Ovary (tissue), 9 donors: ENCODE data around the gene PLEKHA7. TPM values are rescaled to one million over a fixed set of nuclear protein-coding genes. Genes with fewer than 3 reads are reported as not detected.

Source experiments
- DNase-seq, 5 donors: peaks; one replicate each; pipeline ENCODE4 v3.0.0-alpha.2; 2019 to 2020
- H3K27ac ChIP-seq, 2 donors: fragments of 200-600 bp; one replicate each; pipeline versions ENCODE4 v1.5.1 to v1.8.0; 2019 to 2022
- H3K27me3 ChIP-seq: fragments of 200-600 bp; one replicate; pipeline ENCODE4 v1.8.0; 2022
- H3K36me3 ChIP-seq: fragments of 200-600 bp; sonication (generic); one replicate; pipeline ENCODE4 v1.5.1; 2019
- H3K4me1 ChIP-seq: one replicate; pipeline ENCODE4 v1.8.1; 2013; ENCODE audit warnings: mild to moderate bottlenecking, moderate library complexity; ENCODE audit not compliant: insufficient read depth
- H3K4me3 ChIP-seq: fragments of 200-600 bp; sonication (generic); one replicate; pipeline ENCODE4 v1.5.1; 2017
- H3K9me3 ChIP-seq, 2 donors: fragments of 200-600 bp in 1 of 2; sonication (generic) in 1 of 2; one replicate each; pipeline versions ENCODE4 v1.5.1 to v1.8.1; 2013 to 2019; ENCODE audit warnings: mild to moderate bottlenecking in 1 of 2, moderate library complexity in 1 of 2
- CTCF ChIP-seq, 3 donors: fragments of 450-650 bp in 2 of 3; fragments of 200-600 bp in 1 of 3; IDR thresholded peaks; one replicate each; pipeline versions ENCODE4 v1.5.1 to v1.8.0; 2016 to 2022; ENCODE audit warnings: antibody characterized with exemption in 3 of 3, mild to moderate bottlenecking in 1 of 3
- EP300 ChIP-seq: sonication (generic); formaldehyde crosslinking; IDR thresholded peaks from one replicate; pipeline ENCODE4 v1.6.1; 2017; ENCODE audit warnings: antibody characterized with exemption
- POLR2A ChIP-seq: fragments of 450-650 bp; IDR thresholded peaks from one replicate; pipeline ENCODE4 v1.6.1; 2017; ENCODE audit warnings: antibody characterized with exemption, mild to moderate bottlenecking, moderate library complexity
- WGBS, 3 donors: extraction: QIAGEN DNeasy Blood & Tissue Kit in 1 of 3; methylation state at CpG; one replicate each; pipeline versions ENCODE4 v1.1.5 to v1.1.7; 2013 to 2017; 5-methylcytosine and 5-hydroxymethylcytosine counted together
- intact Hi-C, 4 donors: fragments of 100-400 bp; cut with DNase I; formaldehyde crosslinking; loops; one replicate each; pipeline versions ENCODE4 v1.11.0 to v1.15.1; 2022 to 2023
- polyA plus RNA-seq, 2 donors: library from polyadenylated mRNA; stranded (reverse); fragments of 200-250 nt in 1 of 2; fragments of 350-450 nt in 1 of 2; fragmentation: Illumina TruSeq in 1 of 2; extraction: RNeasy Lipid Tissue Mini Kit (QIAGEN cat#74804) in 1 of 2; gene quantifications; one replicate each; pipeline ENCODE4 v1.2.3, GENCODE V29; 2013 to 2014
- total RNA-seq, 7 donors: library from RNA; depleted of rRNA in 2 of 7; stranded (reverse); fragments of >200 nt in 2 of 7; fragmentation: NEBNext Ultra II Directional in 3 of 7; extraction: Animal tissue kit (Norgen Biotek cat#: 25700) in 3 of 7; gene quantifications; one replicate each; pipeline versions ENCODE4 v1.1.0 to v1.2.4, GENCODE V29; 2016 to 2023
- donor health status: DM: no; HTN: no; CAD: no; lungs with moderate emphysema.
- donor health status: DM: no; HTN: no; CAD: no.
- donor health status: Bipolar disorder and iron deficiency.
- donor health status: DM: yes; HTN: yes; CAD: no.
- donor health status: DM: no; HTN: no; CAD: no.
- donor health status: DM: yes; HTN: yes; CAD: no.

PLEKHA7 gene
- total and polyA plus RNA-seq, 9 donors: 9.6 to 29.5 (median 15.9) TPM

GRCh38 chr11:16860617-16861016, 153.6 kb downstream of the PLEKHA7 start:
- H3K27ac ChIP-seq: no peak overlapping the region
- H3K27me3 ChIP-seq: no peaks in the 10 kb centered on the region
- 9 to 21% (median 12%) methylated on average over 1 of the region's 1 CpG for WGBS, 3 donors
- intact Hi-C loops: no loop called here
- no peak overlapping the region for H3K4me3 ChIP-seq
- peaks cover 3% of the 10 kb centered on the region for H3K4me1 ChIP-seq
- no peaks in the 10 kb centered on the region for H3K36me3 ChIP-seq
- TF ChIP-seq CTCF (IDR thresholded peaks at IDR 0.05): no peak
- no peak for TF ChIP-seq POLR2A
- no peak for TF ChIP-seq EP300
- DNase-seq: peak in 2 of 5 donors; percentile 17 to 26
- no peaks in the 10 kb centered on the region for H3K9me3 ChIP-seq

- no peak for DNase-seq
- Histone ChIP-seq H3K4me1 (peaks cover 3% of the 10 kb centered on the region), H3K9me3 (no peaks in the 10 kb centered on the region), H3K4me3 (no peak overlapping the region), H3K27me3 (no peaks in the 10 kb centered on the region), H3K27ac (no peak overlapping the region), H3K36me3 (no peaks in the 10 kb centered on the region)
- intact Hi-C loops: no loop called here
- TF ChIP-seq CTCF (IDR thresholded peaks at IDR 0.05) (no peak), POLR2A (no peak), EP300 (no peak)
- WGBS, 3 donors: 78 to 94% (median 85%) methylated on average over 6 of the region's 6 CpGs
Measured at GRCh38 chr11:16859651-16860050, 154.6 kb downstream of the PLEKHA7 start.

GRCh38 chr11:16857186-16857585, 157.0 kb downstream of the PLEKHA7 start:
- Histone ChIP-seq H3K36me3 (no peaks in the 10 kb centered on the region), H3K27me3 (no peaks in the 10 kb centered on the region), H3K27ac (no peak overlapping the region), H3K4me1 (peaks cover 3% of the 10 kb centered on the region), H3K9me3 (no peaks in the 10 kb centered on the region), H3K4me3 (no peak overlapping the region)
- TF ChIP-seq POLR2A: no peak
- TF ChIP-seq EP300: no peak
- no peak for TF ChIP-seq CTCF (IDR thresholded peaks at IDR 0.05)
- DNase-seq: no peak
- intact Hi-C loops: no loop called here
- 55 to 75% (median 71%) methylated on average over 4 of the region's 4 CpGs for WGBS, 3 donors

GRCh38 chr11:16856022-16856471, 158.2 kb downstream of the PLEKHA7 start:
- Histone ChIP-seq H3K27ac (no peak overlapping the region), H3K4me1 (peaks cover 3% of the 10 kb centered on the region), H3K4me3 (no peak overlapping the region), H3K9me3 (no peaks in the 10 kb centered on the region), H3K36me3 (no peaks in the 10 kb centered on the region), H3K27me3 (no peaks in the 10 kb centered on the region)
- TF ChIP-seq POLR2A (no peak), EP300 (no peak), CTCF (IDR thresholded peaks at IDR 0.05) (no peak)
- no peak for DNase-seq
- intact Hi-C loops: no loop called here
- WGBS, 3 donors: 87 to 97% (median 96%) methylated on average over 3 of the region's 3 CpGs
